Glomerular visceral epithelial cell (primary cell): ENCODE results near the gene HOXC4.

Experiments
- DNase-seq: peaks from one replicate; pipeline ENCODE4 v3.0.0-alpha.2; 2016; ENCODE audit errors: extremely low spot score

Gene HOXC4

GRCh38 chr12:54029529-54030441 is 23.9 kb upstream of the HOXC4 start:
- no peak for DNase-seq

GRCh38 chr12:54030442-54030801 is 23.2 kb upstream of the HOXC4 start:
- DNase-seq, result no peak

GRCh38 chr12:54030889-54031471 is 22.7 kb upstream of the HOXC4 start:
- no peak for DNase-seq

- DNase-seq, result no peak
These were observed 22.2 kb upstream of the HOXC4 start for GRCh38 chr12:54031480-54031879.

GRCh38 chr12:54032086-54032619 is 21.5 kb upstream of the HOXC4 start:
- DNase-seq, result no peak

GRCh38 chr12:54032627-54033100 is 21.0 kb upstream of the HOXC4 start, which contains the start of gene HOXC5:
HOXC5 (plus strand) TSS chr12:54033050; CDS start chr12:54033123, 73 bp downstream.
- peak; percentile 75 for DNase-seq

GRCh38 chr12:54033106-54033979 is 20.3 kb upstream of the HOXC4 start:
- peak; percentile 26 for DNase-seq

GRCh38 chr12:54033980-54034784 is 19.5 kb upstream of the HOXC4 start:
- DNase-seq, result no peak

GRCh38 chr12:54034785-54035310 is 18.8 kb upstream of the HOXC4 start:
- DNase-seq, result no peak

GRCh38 chr12:54035568-54036264 is 17.9 kb upstream of the HOXC4 start:
- no peak for DNase-seq

- peak; percentile 88 for DNase-seq
These were observed 16.8 kb upstream of the HOXC4 start for GRCh38 chr12:54036620-54037359.

- no peak for DNase-seq
These were observed 16.0 kb upstream of the HOXC4 start for GRCh38 chr12:54037360-54038283.

GRCh38 chr12:54038284-54038870 is 15.3 kb upstream of the HOXC4 start:
- no peak for DNase-seq

- DNase-seq, result no peak
These were observed 14.7 kb upstream of the HOXC4 start for GRCh38 chr12:54038871-54039414.

GRCh38 chr12:54039417-54040147 is 14.1 kb upstream of the HOXC4 start:
- no peak for DNase-seq

- DNase-seq, result no peak
These were observed 13.5 kb upstream of the HOXC4 start for GRCh38 chr12:54040148-54040494.

GRCh38 chr12:54040648-54041047 is 13.0 kb upstream of the HOXC4 start:
- DNase-seq, result no peak
